HepG2 (cell line): ENCODE data around the gene CCDC142. TPM values are rescaled to one million over a fixed set of nuclear protein-coding genes. Genes with fewer than 3 reads are reported as not detected.

Experiments
- ARID4A ChIP-seq: sonication (generic); formaldehyde crosslinking; IDR thresholded peaks from 2 replicates; pipeline ENCODE4 v1.5.0; 2020; ENCODE audit warnings: mild to moderate bottlenecking, missing genetic modification reagents, borderline replicate concordance
- ARNT2 ChIP-seq: sonication (generic); formaldehyde crosslinking; IDR thresholded peaks from 2 replicates; pipeline ENCODE4 v1.8.0; 2022; ENCODE audit warnings: mild to moderate bottlenecking, low read depth, missing genetic modification reagents, moderate library complexity
- HDAC1 ChIP-seq: sonication (generic); formaldehyde crosslinking; IDR thresholded peaks from 2 replicates; pipeline ENCODE4 v1.5.1; 2020; ENCODE audit warnings: mild to moderate bottlenecking, missing genetic modification reagents
- NR2F2 ChIP-seq: IDR thresholded peaks from 2 replicates; pipeline ENCODE4 v1.6.1; 2012; ENCODE audit warnings: low read depth, inconsistent platforms, borderline replicate concordance
- PAX8 ChIP-seq: sonication (generic); formaldehyde crosslinking; IDR thresholded peaks from 2 replicates; pipeline ENCODE4 v1.8.0; 2022; ENCODE audit warnings: mild to moderate bottlenecking, missing genetic modification reagents, borderline replicate concordance
- SIX1 ChIP-seq: sonication (generic); formaldehyde crosslinking; IDR thresholded peaks from 2 replicates; pipeline ENCODE4 v1.4.0; 2020; ENCODE audit warnings: missing genetic modification reagents, borderline replicate concordance
- SMARCC2 ChIP-seq: fragments of 450-650 bp; IDR thresholded peaks from 2 replicates; pipeline ENCODE4 v1.6.1; 2017; ENCODE audit warnings: antibody characterized with exemption, mild to moderate bottlenecking
- SNAPC2 ChIP-seq: sonication (generic); formaldehyde crosslinking; IDR thresholded peaks from 2 replicates; pipeline ENCODE4 v1.8.1; 2022; ENCODE audit warnings: mild to moderate bottlenecking, missing genetic modification reagents
- TCF7L2 ChIP-seq: IDR thresholded peaks from 2 replicates; pipeline ENCODE4 v1.6.1; 2011; ENCODE audit warnings: mild to moderate bottlenecking, low read depth, low read length, moderate library complexity
- YY1 ChIP-seq: IDR thresholded peaks from 2 replicates; pipeline ENCODE4 v1.6.1; 2011; ENCODE audit warnings: low read length, low read depth, moderate library complexity, mild to moderate bottlenecking; ENCODE audit not compliant: insufficient read depth, insufficient replicate concordance
- ZNF17 ChIP-seq: sonication (generic); formaldehyde crosslinking; IDR thresholded peaks from 2 replicates; pipeline ENCODE4 v1.5.0; 2020; ENCODE audit warnings: mild to moderate bottlenecking, missing genetic modification reagents
- ZNF460 ChIP-seq: sonication (generic); formaldehyde crosslinking; IDR thresholded peaks from 2 replicates; pipeline ENCODE4 v1.5.1; 2020; ENCODE audit warnings: missing genetic modification reagents, mild to moderate bottlenecking, borderline replicate concordance
- ZNF577 ChIP-seq: sonication (generic); formaldehyde crosslinking; IDR thresholded peaks from 2 replicates; pipeline ENCODE4 v1.4.0; 2020; ENCODE audit warnings: mild to moderate bottlenecking, low read depth, missing genetic modification reagents, borderline replicate concordance
- ZNF678 ChIP-seq: sonication (generic); formaldehyde crosslinking; IDR thresholded peaks from 2 replicates; pipeline ENCODE4 v1.4.0; 2020; ENCODE audit warnings: mild to moderate bottlenecking, missing genetic modification reagents
- ZNF749 ChIP-seq: sonication (generic); formaldehyde crosslinking; IDR thresholded peaks from 2 replicates; pipeline ENCODE4 v1.8.0; 2022; ENCODE audit warnings: mild to moderate bottlenecking, missing genetic modification reagents, moderate library complexity, borderline replicate concordance
- ZNF879 ChIP-seq: sonication (generic); formaldehyde crosslinking; IDR thresholded peaks from 2 replicates; pipeline ENCODE4 v1.8.1; 2023; ENCODE audit warnings: missing genetic modification reagents
- ZNF883 ChIP-seq: sonication (generic); formaldehyde crosslinking; IDR thresholded peaks from 2 replicates; pipeline ENCODE4 v1.5.1; 2020; ENCODE audit warnings: mild to moderate bottlenecking, missing genetic modification reagents; ENCODE audit errors: not compliant biosample characterization
- polyA plus RNA-seq, 8 experiments: library from polyadenylated mRNA; depleted of rRNA in 3 of 8; stranded (reverse) in 7 of 8; unstranded in 1 of 8; fragments of >200 nt; fragmentation: Illumina TruSeq in 4 of 8; extraction: Trizol in 4 of 8; gene quantifications; 2 replicates each; pipeline versions ENCODE4 v1.2.1 to v1.2.3, GENCODE V29; 2011 to 2016; ENCODE audit warnings: low read depth in 4 of 8, missing spikeins in 1 of 8, mixed read lengths in 1 of 8; ENCODE audit not compliant: insufficient read depth in 1 of 8
- total RNA-seq, 5 experiments: library from RNA; depleted of rRNA; stranded (reverse); fragments of >200 nt; fragmentation: Illumina TruSeq; extraction: Trizol; gene quantifications; 2 replicates each; pipeline ENCODE4 v1.2.3, GENCODE V29; 2016; ENCODE audit warnings: low read depth in 1 of 5
- TF ChIP-seq, protein P1 (sequence below): sonication (generic); formaldehyde crosslinking; IDR thresholded peaks from 2 replicates; pipeline ENCODE4 v1.4.0; 2020; ENCODE audit warnings: missing genetic modification reagents
- TF ChIP-seq, protein P2 (sequence below): sonication (generic); formaldehyde crosslinking; IDR thresholded peaks from 2 replicates; pipeline ENCODE4 v1.4.0; 2020; ENCODE audit warnings: mild to moderate bottlenecking, missing genetic modification reagents, borderline replicate concordance

CCDC142 gene
- total and polyA plus RNA-seq, 2 of the 13 experiments (the other 11 are each of a cell fraction or from before 2014, with no cell fraction given) = 14.7 to 30.4 TPM

- TF ChIP-seq, protein P1, sequence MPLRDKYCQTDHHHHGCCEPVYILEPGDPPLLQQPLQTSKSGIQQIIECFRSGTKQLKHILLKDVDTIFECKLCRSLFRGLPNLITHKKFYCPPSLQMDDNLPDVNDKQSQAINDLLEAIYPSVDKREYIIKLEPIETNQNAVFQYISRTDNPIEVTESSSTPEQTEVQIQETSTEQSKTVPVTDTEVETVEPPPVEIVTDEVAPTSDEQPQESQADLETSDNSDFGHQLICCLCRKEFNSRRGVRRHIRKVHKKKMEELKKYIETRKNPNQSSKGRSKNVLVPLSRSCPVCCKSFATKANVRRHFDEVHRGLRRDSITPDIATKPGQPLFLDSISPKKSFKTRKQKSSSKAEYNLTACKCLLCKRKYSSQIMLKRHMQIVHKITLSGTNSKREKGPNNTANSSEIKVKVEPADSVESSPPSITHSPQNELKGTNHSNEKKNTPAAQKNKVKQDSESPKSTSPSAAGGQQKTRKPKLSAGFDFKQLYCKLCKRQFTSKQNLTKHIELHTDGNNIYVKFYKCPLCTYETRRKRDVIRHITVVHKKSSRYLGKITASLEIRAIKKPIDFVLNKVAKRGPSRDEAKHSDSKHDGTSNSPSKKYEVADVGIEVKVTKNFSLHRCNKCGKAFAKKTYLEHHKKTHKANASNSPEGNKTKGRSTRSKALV (CRISPR knock-in tag) = peak; percentile 86
- TF ChIP-seq ZNF883 (peak; percentile 80), SIX1 (CRISPR knock-in tag) (no peak), SNAPC2 (no peak), ZNF678 (CRISPR knock-in tag) (no peak; the same call in 1 of the 2 replicates), PAX8 (no peak), NR2F2 (no peak), ARID4A (CRISPR knock-in tag) (no peak; the same call in 1 of the 2 replicates), ZNF749 (CRISPR knock-in tag) (no peak; the same call in none of the 2 replicates), ZNF460 (no peak), TCF7L2 (no peak), ARNT2 (CRISPR knock-in tag) (no peak; the same call in 1 of the 2 replicates), HDAC1 (CRISPR knock-in tag) (0 out of 2 replicates have a peak, but pooled peaks have one; percentile 52), ZNF17 (no peak), ZNF577 (CRISPR knock-in tag) (peak; percentile 17; the same call in 1 of the 2 replicates), YY1 (no peak), SMARCC2 (no peak), ZNF879 (peak; percentile 57; the same call in 1 of the 2 replicates)
- TF ChIP-seq, protein P2, sequence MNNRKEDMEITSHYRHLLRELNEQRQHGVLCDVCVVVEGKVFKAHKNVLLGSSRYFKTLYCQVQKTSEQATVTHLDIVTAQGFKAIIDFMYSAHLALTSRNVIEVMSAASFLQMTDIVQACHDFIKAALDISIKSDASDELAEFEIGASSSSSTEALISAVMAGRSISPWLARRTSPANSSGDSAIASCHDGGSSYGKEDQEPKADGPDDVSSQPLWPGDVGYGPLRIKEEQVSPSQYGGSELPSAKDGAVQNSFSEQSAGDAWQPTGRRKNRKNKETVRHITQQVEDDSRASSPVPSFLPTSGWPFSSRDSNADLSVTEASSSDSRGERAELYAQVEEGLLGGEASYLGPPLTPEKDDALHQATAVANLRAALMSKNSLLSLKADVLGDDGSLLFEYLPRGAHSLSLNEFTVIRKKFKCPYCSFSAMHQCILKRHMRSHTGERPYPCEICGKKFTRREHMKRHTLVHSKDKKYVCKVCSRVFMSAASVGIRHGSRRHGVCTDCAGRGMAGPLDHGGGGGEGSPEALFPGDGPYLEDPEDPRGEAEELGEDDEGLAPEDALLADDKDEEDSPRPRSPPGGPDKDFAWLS (CRISPR knock-in tag) = no peak
These were observed 617 bp downstream of the CCDC142 start (continued) for GRCh38 chr2:74481961-74482800.
